A549 (cell line): ENCODE data around the gene ERN1.

ENCODE experiments used
- CBX2 ChIP-seq: fragments of 200-600 bp; sonication (generic); IDR thresholded peaks from 2 replicates; pipeline ENCODE4 v1.6.1; 2016; ENCODE audit warnings: low read depth, mild to moderate bottlenecking, borderline replicate concordance
- CHD2 ChIP-seq: fragments of 150-350 bp; IDR thresholded peaks from 2 replicates; pipeline ENCODE4 v1.6.1; 2014; ENCODE audit warnings: low read length; ENCODE audit not compliant: partially characterized antibody
- USF2 ChIP-seq: fragments of 450-650 bp; IDR thresholded peaks from 2 replicates; pipeline ENCODE4 v1.6.1; 2014; ENCODE audit warnings: antibody characterized with exemption
- TF ChIP-seq, protein P1 (sequence below): fragments of >200 bp; sonication (Bioruptor Twin); formaldehyde crosslinking; IDR thresholded peaks from 3 replicates; pipeline ENCODE4 v1.5.1; 2016

DNA sequence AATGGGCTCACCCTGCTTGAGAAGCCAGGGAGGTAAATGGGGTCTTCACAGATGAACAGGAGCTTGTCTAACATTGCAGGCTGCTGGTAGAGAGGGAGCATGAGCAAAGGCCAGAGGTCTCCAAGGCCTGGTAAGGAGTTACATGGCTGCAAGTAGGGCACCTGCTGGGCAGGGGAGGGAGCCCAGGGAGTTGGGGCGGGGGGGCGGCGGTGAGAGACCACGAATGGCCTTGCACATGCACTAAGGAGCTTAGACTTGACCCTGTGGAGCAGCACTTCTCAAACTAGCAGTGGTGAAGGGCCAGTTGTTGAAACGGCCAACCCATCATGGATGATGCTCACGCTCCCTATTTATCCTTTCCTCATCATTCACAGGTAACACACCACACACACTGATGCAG, 38.4 kb downstream of the ERN1 start:
- TF ChIP-seq, protein P1, sequence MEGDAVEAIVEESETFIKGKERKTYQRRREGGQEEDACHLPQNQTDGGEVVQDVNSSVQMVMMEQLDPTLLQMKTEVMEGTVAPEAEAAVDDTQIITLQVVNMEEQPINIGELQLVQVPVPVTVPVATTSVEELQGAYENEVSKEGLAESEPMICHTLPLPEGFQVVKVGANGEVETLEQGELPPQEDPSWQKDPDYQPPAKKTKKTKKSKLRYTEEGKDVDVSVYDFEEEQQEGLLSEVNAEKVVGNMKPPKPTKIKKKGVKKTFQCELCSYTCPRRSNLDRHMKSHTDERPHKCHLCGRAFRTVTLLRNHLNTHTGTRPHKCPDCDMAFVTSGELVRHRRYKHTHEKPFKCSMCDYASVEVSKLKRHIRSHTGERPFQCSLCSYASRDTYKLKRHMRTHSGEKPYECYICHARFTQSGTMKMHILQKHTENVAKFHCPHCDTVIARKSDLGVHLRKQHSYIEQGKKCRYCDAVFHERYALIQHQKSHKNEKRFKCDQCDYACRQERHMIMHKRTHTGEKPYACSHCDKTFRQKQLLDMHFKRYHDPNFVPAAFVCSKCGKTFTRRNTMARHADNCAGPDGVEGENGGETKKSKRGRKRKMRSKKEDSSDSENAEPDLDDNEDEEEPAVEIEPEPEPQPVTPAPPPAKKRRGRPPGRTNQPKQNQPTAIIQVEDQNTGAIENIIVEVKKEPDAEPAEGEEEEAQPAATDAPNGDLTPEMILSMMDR: no peak
- TF ChIP-seq USF2: no peak
- no peak for TF ChIP-seq CHD2
- no peak for TF ChIP-seq CBX2
